GM23338 (cell line): ENCODE results near the gene ZNF518B. TPM values are rescaled to one million over a fixed set of nuclear protein-coding genes. Genes with fewer than 3 reads are reported as not detected.
A peak's percentile ranks its signal among the peaks of the same experiment; 100 is the strongest.

Source experiments
- CTCF ChIP-seq, 2 experiments: fragments of 200-600 bp in 1 of 2; sonication (generic) in 1 of 2; conservative IDR thresholded peaks; 2 replicates each; pipeline versions ENCODE4 v1.5.1 to v1.6.1; 2016 to 2017; ENCODE audit warnings: antibody characterized with exemption in 2 of 2, low read depth in 2 of 2, mild to moderate bottlenecking in 2 of 2, moderate library complexity in 1 of 2
- REST ChIP-seq: IDR thresholded peaks from one replicate; pipeline ENCODE4 v1.6.1; 2018; ENCODE audit warnings: antibody characterized with exemption; ENCODE audit not compliant: unreplicated experiment
- ZNF114 ChIP-seq: fragments of 250-450 bp; sonication (Bioruptor Pico); IDR thresholded peaks from 2 replicates; pipeline ENCODE4 v1.5.0; 2020; ENCODE audit warnings: mild to moderate bottlenecking, moderate library complexity
- ZNF462 ChIP-seq: fragments of 250-450 bp; sonication (Bioruptor Pico); IDR thresholded peaks from 2 replicates; pipeline ENCODE4 v1.5.0; 2020; ENCODE audit warnings: mild to moderate bottlenecking, moderate library complexity
- polyA plus RNA-seq: library from polyadenylated mRNA; unstranded; fragments of >200 nt; fragmentation: Nextera tagmentation; extraction: Ambion mirVana; gene quantifications from 2 replicates; pipeline ENCODE4 v1.2.1, GENCODE V29; 2016
- total RNA-seq: library from RNA; depleted of rRNA; stranded (reverse); fragments of >200 nt; shearing (Covaris generic); gene quantifications from 2 replicates; pipeline ENCODE4 v1.2.3, GENCODE V29; 2014

The ZNF518B gene
- total and polyA plus RNA-seq, 2 experiments from 2014 or later = 2.9 to 10.8 TPM

GRCh38 chr4:10496200-10496599 lies 39.0 kb upstream of the ZNF518B start (continued):
- TF ChIP-seq REST (no peak), CTCF (conservative IDR thresholded peaks at IDR 0.05; ENCODE audit: low read depth in 2 of 2) (no peak), ZNF462 (CRISPR knock-in tag) (peak; percentile 56; the same call in 1 of the 2 replicates), ZNF114 (CRISPR knock-in tag) (no peak)
